OCI-LY7 (cell line): ENCODE data around the gene MIOS.

Source experiments
- CTCF ChIP-seq: fragments of 200-600 bp; sonication (generic); conservative IDR thresholded peaks from 2 replicates; pipeline ENCODE4 v1.5.1; 2014; ENCODE audit warnings: mild to moderate bottlenecking, antibody characterized with exemption, low read length, moderate library complexity, mixed read lengths
- EZH2phosphoT487 ChIP-seq: fragments of 200-600 bp; sonication (generic); IDR thresholded peaks from 2 replicates; pipeline ENCODE4 v1.6.1; 2018; ENCODE audit warnings: low read depth, borderline replicate concordance, mild to moderate bottlenecking, mixed run types, antibody characterized with exemption, low read length, moderate library complexity, mixed read lengths

GRCh38 chr7:7654964-7655715, 88.5 kb downstream of the MIOS start:
- TF ChIP-seq EZH2phosphoT487 (no peak), CTCF (no peak)
